ENCODE measurements around the gene RPP25.
A peak's percentile ranks its signal among the peaks of the same experiment; 100 is the strongest.

RPP25 gene

DNA sequence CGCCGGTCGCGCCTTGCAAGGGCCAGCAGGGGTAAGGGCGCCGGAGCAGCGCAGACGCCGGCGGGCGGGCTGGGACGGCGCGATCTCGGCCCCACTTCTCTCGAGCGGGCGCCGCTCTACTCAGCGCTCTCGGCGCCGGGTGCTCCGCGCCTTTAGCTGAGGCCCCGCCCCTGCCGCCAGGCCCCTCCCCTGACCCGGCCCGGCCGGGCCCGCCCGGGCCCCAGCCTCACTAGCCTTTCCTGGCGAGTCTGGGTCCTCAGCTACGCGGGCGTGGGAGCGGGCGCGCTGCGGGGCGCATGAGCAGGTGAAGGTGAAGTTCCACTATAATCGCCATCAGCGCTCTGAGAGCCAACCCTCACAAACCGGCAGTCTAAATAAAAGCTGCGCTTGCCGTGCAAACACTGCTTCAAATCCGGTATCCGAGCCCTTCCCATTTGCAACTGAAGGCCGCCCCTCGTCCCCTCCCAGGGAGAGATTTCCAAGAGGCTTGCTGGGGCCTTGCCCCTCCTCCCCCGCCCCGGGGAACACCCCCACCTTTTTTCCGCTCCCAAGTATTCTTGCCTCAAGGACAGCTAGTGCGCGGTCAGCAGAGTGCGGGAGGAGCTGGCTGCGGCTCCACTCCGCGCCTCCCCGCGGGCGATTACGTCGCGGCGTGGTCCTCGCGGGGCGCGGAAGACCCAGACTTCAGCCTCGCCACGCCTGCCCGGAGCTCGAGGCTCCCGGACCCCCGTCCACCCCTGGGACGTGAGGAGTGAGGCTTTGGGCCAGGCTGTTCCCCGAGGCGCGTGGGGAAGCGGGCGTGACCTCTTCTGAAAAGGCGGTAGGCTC is at the start of gene RPP25:
TSS of gene RPP25 (minus strand) at position 125 of the 828 bp plus-strand sequence. CDS start 189 bp downstream, outside the sequence.
- no peak for DNase-seq

DNA sequence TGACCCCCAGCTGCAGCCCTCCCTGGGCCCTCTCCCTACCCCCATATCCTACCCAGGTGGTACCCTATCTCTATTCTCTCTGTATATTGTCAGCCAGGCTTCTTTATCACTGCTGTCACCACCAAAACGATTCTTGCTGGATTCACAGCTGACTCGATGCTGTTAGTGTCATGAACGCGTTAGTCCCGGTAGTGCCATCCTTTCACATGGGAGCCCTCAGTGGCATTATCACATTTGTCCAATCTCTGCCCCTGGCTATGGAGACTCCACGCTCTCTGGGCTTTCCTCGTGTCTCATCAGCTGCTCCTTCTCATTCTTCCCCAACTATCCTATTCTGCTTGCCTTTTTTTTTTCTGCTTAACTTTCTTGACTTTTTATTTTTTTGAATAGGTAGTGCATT is 45.8 kb upstream of the RPP25 start:
- DNase-seq = no peak

DNA sequence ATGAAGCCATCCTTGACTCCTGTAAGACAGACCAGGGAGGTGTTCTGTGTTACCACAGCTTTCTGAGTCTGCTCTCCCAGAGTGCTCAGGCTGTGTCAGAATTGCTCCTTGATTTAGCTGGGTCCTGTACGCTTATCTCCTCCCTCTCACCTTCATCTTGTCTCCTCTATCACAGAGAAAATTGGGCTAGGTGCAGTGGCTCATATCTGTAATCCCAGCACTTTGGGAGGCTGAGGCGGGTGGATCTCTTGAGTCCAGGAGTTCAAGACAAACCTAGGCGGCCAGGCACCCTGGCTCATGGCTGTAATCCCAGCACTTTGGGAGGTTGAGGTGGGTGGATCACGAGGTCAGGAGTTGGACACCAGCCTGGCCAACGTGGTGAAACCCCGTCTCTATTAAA is 44.7 kb upstream of the RPP25 start:
- DNase-seq = no peak

DNA sequence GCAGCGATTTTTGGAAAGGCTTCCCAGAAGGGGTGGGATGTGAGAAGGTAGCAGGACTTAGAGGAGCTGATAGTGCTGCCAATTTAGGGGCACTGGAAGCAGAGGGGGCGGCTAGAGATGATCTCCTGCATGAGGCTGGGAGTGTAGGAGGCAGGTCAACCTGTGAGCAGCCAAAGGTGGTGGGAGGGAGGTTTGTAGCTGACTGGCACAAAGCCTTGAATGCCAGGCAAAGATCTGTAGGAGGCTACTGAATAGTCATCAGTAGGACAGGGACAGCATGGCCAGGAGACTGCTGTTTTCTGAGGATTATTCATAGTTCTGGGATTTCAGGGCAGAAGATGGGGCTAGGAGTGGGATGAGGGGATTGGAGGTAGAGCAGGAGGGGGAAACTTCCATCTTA is 41.0 kb upstream of the RPP25 start:
- DNase-seq = no peak

- no peak for DNase-seq
Measured at GRCh38 chr15:74997141-74997540, 40.6 kb upstream of the RPP25 start.

GRCh38 chr15:74995779-74996765 is 39.5 kb upstream of the RPP25 start:
- DNase-seq = peak in 1 of 2 experiments; percentile 27

DNA sequence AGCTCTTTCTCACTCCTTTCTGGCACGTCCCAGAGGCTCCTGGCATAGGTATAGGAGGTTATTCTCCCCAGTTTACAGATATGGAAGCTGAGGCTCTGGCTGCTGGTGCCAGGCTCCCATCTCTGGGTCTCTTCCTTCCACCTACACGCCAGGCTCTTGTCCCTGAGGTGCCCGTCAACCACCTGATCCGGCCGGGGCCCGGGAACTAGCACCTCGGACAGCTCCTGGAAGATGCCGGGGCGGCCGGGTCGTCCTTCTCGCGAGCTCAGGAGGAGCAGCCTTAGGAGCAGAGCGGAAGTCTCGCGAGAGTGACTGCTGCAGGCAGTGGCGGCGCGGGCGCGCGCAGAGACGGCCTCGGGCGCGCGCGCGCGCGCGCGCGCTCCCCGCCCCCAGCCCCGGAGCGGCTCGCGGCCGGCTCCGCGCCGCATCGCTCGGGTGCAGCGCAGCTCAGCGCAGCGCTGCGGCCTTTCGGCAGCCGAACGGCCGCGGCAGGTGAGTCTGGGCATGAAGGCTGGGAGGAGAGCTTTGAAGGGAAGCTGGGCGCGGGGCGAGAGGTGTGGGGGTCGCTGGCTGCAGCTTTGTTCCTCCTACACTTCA is 38.7 kb upstream of the RPP25 start, which contains the start of gene SCAMP5:
TSS of gene SCAMP5 (plus strand) at position 382 of the 597 bp plus-strand sequence. CDS start 16,277 bp downstream, outside the sequence.
- peak; percentile 87 to 98 for DNase-seq

- no peak for DNase-seq
Measured at GRCh38 chr15:74994685-74995084, 38.1 kb upstream of the RPP25 start.

- DNase-seq = no peak
Measured at GRCh38 chr15:74994236-74994635, 37.7 kb upstream of the RPP25 start.

- DNase-seq = no peak
Measured at GRCh38 chr15:74992619-74993018, 36.0 kb upstream of the RPP25 start.

DNA sequence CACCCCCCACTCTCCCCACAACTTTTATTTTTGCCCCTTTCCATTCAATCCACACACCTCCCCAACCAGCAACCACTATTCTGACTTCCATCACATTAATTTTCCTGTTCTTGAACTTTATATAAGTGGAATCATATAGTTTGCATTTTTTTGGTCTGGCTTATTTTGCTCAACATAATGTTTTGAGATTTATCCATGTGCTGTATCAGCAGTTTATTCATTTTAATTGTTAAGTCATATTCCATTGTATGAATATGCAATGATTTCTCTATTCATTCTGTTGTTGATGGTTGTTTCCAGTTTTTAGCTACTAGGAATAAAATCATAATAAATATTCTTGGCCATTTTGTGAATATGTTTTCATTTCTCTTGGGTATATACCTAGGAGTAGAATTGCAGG is 33.0 kb upstream of the RPP25 start:
- DNase-seq = no peak

DNA sequence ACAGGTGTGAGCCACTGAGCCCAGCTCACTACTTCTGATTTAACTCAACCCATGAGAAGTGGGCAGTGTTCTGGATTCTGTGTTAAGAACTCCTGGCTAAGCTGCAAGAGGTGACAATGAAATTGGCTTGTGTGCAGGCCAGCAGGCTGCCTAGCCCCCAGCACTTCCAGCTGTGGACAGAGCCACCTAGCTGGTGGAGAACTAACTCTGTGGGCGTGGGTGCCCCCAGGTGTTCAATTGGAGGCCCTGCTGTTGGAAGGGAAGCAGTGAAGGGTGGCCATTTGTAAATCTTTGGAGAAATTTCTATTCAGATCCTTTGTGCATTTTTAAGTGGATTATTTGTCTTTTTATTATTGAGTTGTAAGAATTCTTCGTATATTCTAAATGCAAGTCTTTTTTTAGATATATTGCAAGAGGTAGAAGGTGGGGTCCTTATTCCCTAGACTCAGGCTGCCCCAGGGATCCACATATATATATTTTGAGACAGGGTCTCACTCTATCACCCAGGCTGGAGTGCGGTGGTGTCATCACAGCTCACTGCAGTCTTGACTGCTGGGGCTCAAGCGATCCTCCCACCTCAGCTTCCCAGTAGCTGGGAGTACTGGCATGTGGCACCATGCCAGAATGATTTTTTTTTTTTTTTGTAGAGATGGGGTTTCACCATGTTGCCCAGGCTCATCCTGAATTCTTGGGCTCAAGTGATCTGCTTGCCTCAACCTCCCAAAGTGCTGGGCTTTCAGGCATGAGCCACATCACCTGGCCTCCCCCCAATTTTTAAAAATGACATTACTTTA is 31.6 kb upstream of the RPP25 start:
- DNase-seq = no peak

GRCh38 chr15:74983725-74984231 is 27.2 kb upstream of the RPP25 start:
- no peak for DNase-seq

- no peak for DNase-seq
Measured at GRCh38 chr15:74982183-74982582, 25.6 kb upstream of the RPP25 start.

DNA sequence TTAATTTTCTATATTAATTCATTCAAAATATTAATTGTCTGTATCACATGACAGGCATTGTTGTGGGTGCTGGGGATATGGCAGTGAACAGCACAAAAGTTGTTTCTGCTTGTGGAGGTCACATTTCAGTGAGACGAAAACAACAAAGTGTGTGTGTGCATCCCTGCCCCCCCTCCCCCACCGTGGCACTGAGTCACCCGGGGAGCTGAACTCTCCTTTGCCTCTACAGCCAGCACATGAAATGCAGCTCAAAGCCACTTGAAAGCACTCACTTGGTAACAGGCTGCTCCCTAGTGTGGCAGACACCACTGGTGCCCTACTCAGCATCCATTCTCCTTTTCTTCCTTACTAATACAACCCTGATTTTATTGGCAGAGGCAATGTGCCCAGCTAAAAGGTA is 21.9 kb upstream of the RPP25 start:
- no peak for DNase-seq

DNA sequence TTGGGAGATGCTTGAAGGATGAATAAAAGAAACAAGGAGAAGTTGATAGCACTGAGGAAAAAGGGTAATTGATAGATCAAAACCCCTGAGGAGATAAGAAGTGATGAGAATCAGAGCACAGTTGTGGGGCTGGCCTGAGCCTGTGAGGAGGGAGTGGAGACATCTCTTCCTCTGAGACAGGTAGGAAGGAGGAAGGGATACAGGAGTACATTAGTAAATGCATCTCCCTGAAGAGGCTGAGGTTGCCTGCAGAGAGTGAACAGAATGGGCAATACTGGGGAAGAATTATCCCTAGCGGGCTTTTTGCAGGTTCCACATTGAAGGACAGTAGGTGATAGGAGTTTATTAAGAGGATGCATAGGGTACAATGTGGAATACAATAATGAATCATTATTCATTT is 21.5 kb upstream of the RPP25 start:
- DNase-seq = no peak

DNA sequence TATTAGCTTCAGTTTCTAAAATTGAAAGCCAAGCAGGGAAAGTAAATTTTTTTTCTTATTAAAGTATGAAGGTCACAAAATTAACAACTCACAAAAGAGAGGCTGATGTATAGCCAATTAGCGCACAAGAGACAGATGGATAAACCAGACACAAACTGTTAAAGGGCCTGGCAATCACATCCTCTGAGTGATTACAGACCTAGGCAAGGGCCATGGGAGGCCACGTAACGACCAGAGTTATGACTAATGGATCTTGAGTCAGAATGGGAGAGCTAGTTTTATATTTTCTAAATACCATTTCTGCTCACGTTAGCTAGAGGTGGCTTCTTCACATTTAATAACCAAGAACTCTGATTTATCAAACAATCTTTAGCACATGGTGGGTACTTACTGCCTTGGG is 21.0 kb upstream of the RPP25 start:
- no peak for DNase-seq

GRCh38 chr15:74976159-74976558 is 19.6 kb upstream of the RPP25 start:
- DNase-seq = no peak

DNA sequence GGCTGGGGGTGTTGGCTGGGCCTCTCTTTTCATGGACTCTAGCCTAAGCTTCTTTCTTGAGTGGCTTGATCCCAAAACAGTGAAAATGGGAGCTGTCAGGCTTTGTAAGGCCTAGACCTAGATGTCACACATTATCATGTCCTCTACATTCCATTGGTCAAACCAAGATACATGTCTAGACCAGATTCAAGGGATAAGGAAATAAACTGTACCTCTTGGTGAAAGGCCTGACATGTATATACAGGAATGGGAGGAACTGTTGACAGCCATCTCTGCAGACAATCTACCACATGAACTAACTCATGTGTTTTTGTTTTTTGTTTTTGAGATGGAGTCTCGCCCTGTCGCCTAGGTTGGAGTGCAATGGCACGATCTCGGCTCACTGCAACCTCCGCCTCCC is 11.1 kb upstream of the RPP25 start:
- DNase-seq = no peak

DNA sequence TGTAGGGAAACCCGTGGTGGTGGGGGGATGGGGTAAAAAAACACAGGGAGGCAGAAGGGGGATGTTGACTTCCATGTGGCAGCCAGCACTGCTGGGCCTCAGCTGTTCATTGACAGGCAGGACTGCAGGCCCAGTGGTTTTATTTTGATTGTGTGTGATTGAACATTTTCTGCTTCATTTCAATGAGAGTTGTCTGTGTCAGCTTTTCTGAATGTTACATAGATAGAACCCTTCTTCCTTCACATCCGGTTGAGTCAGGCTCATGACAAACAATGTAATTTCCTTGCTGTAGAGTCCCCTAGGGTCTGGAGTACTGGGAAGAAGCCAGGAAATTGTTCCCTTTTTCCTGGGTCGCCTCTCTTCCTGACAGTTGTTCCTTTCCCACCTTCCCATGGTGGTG is 8.2 kb upstream of the RPP25 start:
- no peak for DNase-seq

DNA sequence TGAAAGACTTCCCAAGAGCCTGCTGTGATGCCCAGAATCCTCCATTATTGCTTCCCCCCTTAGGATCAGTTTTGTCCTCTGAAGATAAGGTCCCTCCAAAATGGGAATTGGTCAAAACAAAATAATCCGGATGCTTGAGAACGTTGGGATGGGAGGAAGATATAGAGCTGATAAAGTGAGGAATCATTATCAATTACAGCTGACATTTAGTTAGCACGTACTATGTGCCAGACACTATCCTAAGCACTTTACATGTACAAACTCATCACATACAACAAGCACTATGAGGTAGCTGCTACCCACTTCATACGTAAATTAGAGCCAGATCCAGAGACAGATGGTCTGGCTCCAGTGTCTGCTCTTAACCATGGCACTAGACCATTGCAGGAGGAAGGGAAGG is 6.6 kb upstream of the RPP25 start:
- DNase-seq = no peak

DNA sequence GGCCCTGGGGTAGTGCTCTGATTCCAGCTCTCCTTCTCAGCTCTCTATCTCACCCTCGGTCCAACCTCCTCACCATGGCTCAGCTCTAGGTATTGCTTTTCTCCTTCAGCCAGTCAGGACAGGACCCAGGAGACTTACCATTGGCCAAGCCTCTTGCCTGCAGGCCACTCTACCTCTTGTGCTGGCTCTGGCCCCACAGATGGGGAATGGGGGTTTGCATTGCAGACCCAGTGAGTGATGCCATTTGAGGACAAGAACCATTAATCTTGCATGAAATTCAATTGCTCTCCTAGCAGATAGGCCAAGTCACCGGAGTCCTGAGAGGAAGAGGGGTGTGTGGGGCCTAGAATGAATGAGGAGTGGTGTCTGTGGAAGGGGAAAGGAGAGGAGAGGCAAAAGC is 6.1 kb upstream of the RPP25 start:
- no peak for DNase-seq
